GM12892 (cell line): ENCODE results near the gene ADSS2.

Experiments
- POLR2A ChIP-seq: IDR thresholded peaks from 2 replicates; pipeline ENCODE4 v1.6.1; 2011; ENCODE audit warnings: low read depth, low read length, control low read depth
- POLR2AphosphoS5 ChIP-seq: IDR thresholded peaks from 2 replicates; pipeline ENCODE4 v1.6.1; 2011; ENCODE audit warnings: low read depth, low read length, control low read depth
- TAF1 ChIP-seq: IDR thresholded peaks from 2 replicates; pipeline ENCODE4 v1.6.1; 2011; ENCODE audit warnings: low read depth, mild to moderate bottlenecking, control low read depth, low read length, borderline replicate concordance

GRCh38 chr1:244496186-244496585 is 44.5 kb upstream of the ADSS2 start:
- no peak for TF ChIP-seq POLR2A
- no peak for TF ChIP-seq POLR2AphosphoS5
- no peak for TF ChIP-seq TAF1
